ENCODE data around the gene GGCT. TPM values are rescaled to one million over a fixed set of nuclear protein-coding genes. Genes with fewer than 3 reads are reported as not detected.

GGCT gene
- total and polyA plus RNA-seq, 3 donors from 2014 or later: 14.7 to 21.8 (median 17.8) TPM

- WGBS, 2 donors: 94 to 95% methylated on average over 7 to 8 of the region's 8 CpGs
- no peak for TF ChIP-seq POLR2A (IDR thresholded peaks at IDR 0.05)
- no peak for TF ChIP-seq CTCF (IDR thresholded peaks at IDR 0.05)
- no peak for DNase-seq
- H3K27ac ChIP-seq: no peak overlapping the region
- no peaks in the 10 kb centered on the region for H3K36me3 ChIP-seq (ENCODE audit: low read depth, missing control alignments)
- intact Hi-C loops (cut with DNase I; ENCODE audit: low total_unique reads): no loop called here
- no peaks in the 10 kb centered on the region for H3K4me1 ChIP-seq
- no peak overlapping the region for H3K4me3 ChIP-seq
- no peaks in the 10 kb centered on the region for H3K27me3 ChIP-seq
- no peaks in the 10 kb centered on the region for H3K9me3 ChIP-seq
Observed at GRCh38 chr7:30447466-30447865, 57.2 kb downstream of the GGCT start.

Other genes with a start within 250 kb of the GGCT start
- 10 to 100 TPM; 53.0 to 65.0 TPM for gene ZNRF2, start 220.2 kb downstream of the GGCT start, total RNA-seq
- gene ZNRF2, start 220.2 kb downstream of the GGCT start, polyA plus RNA-seq (ENCODE audit: insufficient read depth, low read depth, low replicate concordance): 38.4 TPM
- gene NOD1, start 26.0 kb downstream of the GGCT start, total RNA-seq: 10 to 100 TPM; 11.9 to 12.9 TPM
- 4.6 TPM for gene NOD1, start 26.0 kb downstream of the GGCT start, polyA plus RNA-seq (ENCODE audit: insufficient read depth, low read depth, low replicate concordance)
- 100 to 1,000 TPM; 110 to 115 TPM for gene GARS1, start 90.0 kb upstream of the GGCT start, total RNA-seq
- gene GARS1, start 90.0 kb upstream of the GGCT start, polyA plus RNA-seq (ENCODE audit: insufficient read depth, low read depth, low replicate concordance): 104 TPM
- gene CRHR2, start 177.6 kb upstream of the GGCT start, total RNA-seq: 1 to 10 TPM in 1 of 2 donors, under 1 TPM in 1; 0.50 to 1.2 TPM
- gene CRHR2, start 177.6 kb upstream of the GGCT start, polyA plus RNA-seq (ENCODE audit: insufficient read depth, low read depth, low replicate concordance): 1.3 TPM
- gene INMT, start 247.3 kb upstream of the GGCT start, total RNA-seq: 10 to 100 TPM; 41.2 to 68.4 TPM
- gene INMT, start 247.3 kb upstream of the GGCT start, polyA plus RNA-seq (ENCODE audit: insufficient read depth, low read depth, low replicate concordance): 31.8 TPM

All from testis (tissue), 3 donors.